GM23338 (cell line): ENCODE results near the gene MCC. TPM values are rescaled to one million over a fixed set of nuclear protein-coding genes. Genes with fewer than 3 reads are reported as not detected.

ENCODE experiments used
- EZH2 ChIP-seq: fragments of 200-600 bp; sonication (generic); IDR thresholded peaks from one replicate; pipeline ENCODE4 v1.8.0; 2017; ENCODE audit warnings: antibody characterized with exemption, mild to moderate bottlenecking, low read depth; ENCODE audit not compliant: unreplicated experiment
- JUNB ChIP-seq: IDR thresholded peaks from one replicate; pipeline ENCODE4 v1.6.1; 2016; ENCODE audit warnings: antibody characterized with exemption; ENCODE audit not compliant: unreplicated experiment
- NANOG ChIP-seq: IDR thresholded peaks from 2 replicates; pipeline ENCODE4 v1.6.1; 2016; ENCODE audit warnings: antibody characterized with exemption, borderline replicate concordance
- POLR2AphosphoS5 ChIP-seq: IDR thresholded peaks from 2 replicates; pipeline ENCODE4 v1.6.1; 2016; ENCODE audit warnings: antibody characterized with exemption, low read depth
- REST ChIP-seq: IDR thresholded peaks from one replicate; pipeline ENCODE4 v1.6.1; 2018; ENCODE audit warnings: antibody characterized with exemption; ENCODE audit not compliant: unreplicated experiment
- STAT1 ChIP-seq: IDR thresholded peaks from one replicate; pipeline ENCODE4 v1.6.1; 2016; ENCODE audit warnings: antibody characterized with exemption; ENCODE audit not compliant: unreplicated experiment
- ZNF114 ChIP-seq: fragments of 250-450 bp; sonication (Bioruptor Pico); IDR thresholded peaks from 2 replicates; pipeline ENCODE4 v1.5.0; 2020; ENCODE audit warnings: mild to moderate bottlenecking, moderate library complexity
- ZNF462 ChIP-seq: fragments of 250-450 bp; sonication (Bioruptor Pico); IDR thresholded peaks from 2 replicates; pipeline ENCODE4 v1.5.0; 2020; ENCODE audit warnings: mild to moderate bottlenecking, moderate library complexity
- polyA plus RNA-seq: library from polyadenylated mRNA; unstranded; fragments of >200 nt; fragmentation: Nextera tagmentation; extraction: Ambion mirVana; gene quantifications from 2 replicates; pipeline ENCODE4 v1.2.1, GENCODE V29; 2016
- total RNA-seq: library from RNA; depleted of rRNA; stranded (reverse); fragments of >200 nt; shearing (Covaris generic); gene quantifications from 2 replicates; pipeline ENCODE4 v1.2.3, GENCODE V29; 2014

Gene MCC
- total and polyA plus RNA-seq, 2 experiments from 2014 or later, result 3.8 to 10.1 TPM

- TF ChIP-seq ZNF462 (CRISPR knock-in tag) (no peak), JUNB (no peak), EZH2 (no peak), STAT1 (no peak), REST (no peak), POLR2AphosphoS5 (no peak), NANOG (no peak), ZNF114 (no peak)
Observed at GRCh38 chr5:113333411-113333810, 154.8 kb downstream of the MCC start (continued).
